Measurements from ENCODE around the gene NAP1L4.

Gene NAP1L4

DNA sequence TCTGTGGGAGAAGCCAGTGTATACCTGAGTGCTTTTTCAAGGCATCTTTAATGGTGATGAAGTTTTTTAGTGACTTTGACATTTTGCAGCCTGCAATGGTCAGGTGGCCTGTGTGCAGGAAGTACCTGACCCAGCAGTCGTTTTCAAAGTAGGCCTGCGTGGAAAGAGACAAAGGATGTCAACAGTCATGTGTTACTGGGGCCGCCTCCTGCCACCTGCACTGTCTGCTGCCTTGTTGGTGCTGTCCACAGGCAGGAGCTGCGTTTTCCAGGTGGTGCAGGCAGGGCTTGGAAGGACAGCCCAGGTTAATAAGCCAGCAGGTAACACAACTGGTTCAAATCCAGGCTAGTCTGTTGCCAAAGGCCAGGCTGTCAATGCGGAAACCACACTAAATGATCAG, 26.5 kb upstream of the NAP1L4 start:
- Mint-ChIP-seq H3K36me3 (ENCODE audit: low read depth) (peaks cover 44% of the 10 kb centered on the region), H3K4me1 (ENCODE audit: low read depth) (peaks cover 53% of the 10 kb centered on the region), H3K9me3 (no peaks in the 10 kb centered on the region), H3K27me3 (ENCODE audit: low read depth) (no peaks in the 10 kb centered on the region), H3K27ac (no peak overlapping the region), H3K4me3 (no peak overlapping the region)

DNA sequence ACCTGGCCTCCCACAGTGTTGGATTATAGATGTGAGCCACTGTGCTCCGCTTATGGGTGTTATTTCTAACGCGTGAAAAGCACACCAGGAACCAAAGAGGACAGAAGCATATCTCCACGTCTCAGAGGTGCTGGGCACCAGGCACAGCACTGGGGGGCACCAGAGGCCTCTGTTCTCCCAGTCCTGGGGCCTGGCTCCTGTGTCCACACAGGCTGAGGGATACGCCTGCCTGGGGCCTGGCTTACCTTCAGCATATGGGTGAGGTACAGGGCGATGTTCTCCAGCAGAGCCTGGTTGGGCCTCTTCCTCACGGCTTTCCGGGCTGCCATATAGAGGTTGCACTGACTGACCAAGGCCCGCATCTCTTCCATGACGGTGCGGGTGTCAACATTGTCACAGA, 24.7 kb upstream of the NAP1L4 start:
- Mint-ChIP-seq H3K27ac (no peak overlapping the region), H3K9me3 (no peaks in the 10 kb centered on the region), H3K36me3 (ENCODE audit: low read depth) (peaks cover 41% of the 10 kb centered on the region), H3K27me3 (ENCODE audit: low read depth) (no peaks in the 10 kb centered on the region), H3K4me1 (ENCODE audit: low read depth) (peaks cover 42% of the 10 kb centered on the region), H3K4me3 (no peak overlapping the region)

DNA sequence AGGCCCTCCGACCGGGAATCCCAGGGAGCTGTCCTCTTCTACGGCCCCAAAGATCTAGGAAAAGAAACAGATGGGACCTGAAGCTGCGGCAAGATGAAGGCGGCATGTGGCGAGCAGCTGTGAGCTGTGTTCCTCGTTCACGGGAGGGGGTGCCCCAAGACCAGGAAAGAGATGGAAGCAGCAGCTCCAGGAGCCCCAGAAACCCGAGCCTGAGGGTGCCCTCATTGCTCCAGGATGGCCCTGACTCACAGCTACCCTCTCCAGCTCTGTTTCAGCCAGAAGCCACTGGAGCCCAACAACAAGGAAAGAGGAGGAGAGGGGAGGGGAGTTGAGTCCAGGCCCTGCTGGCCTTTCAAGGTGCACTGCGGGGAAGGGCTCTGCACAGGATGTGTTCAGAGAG, 23.7 kb upstream of the NAP1L4 start:
- H3K27ac Mint-ChIP-seq, result no peak overlapping the region
- H3K36me3 Mint-ChIP-seq (ENCODE audit: low read depth), result peaks cover 46% of the 10 kb centered on the region
- no peak overlapping the region for H3K4me3 Mint-ChIP-seq

DNA sequence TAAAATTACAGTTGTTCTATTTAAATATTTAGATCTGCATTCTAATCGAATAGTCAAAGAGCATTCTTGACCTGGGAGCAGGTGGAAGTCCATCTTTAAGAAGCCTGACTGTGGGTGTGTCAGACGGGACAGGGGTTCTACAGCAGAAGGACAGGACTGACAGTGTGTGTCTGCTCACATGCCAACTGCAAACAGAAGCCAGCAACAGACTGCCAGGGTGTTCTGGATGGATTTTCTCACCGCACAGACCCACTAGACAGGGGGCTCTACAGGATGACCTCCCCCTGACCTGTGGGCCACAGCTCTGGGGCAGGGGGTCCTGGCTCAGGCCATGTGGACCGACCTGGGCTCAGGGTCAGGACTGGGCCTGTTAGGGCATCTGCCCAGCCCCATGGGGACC, 22.8 kb upstream of the NAP1L4 start:
- peaks cover 43% of the 10 kb centered on the region for H3K36me3 Mint-ChIP-seq (ENCODE audit: low read depth)
- H3K27ac Mint-ChIP-seq, result peak overlapping the region; percentile 89
- peaks cover 39% of the 10 kb centered on the region for H3K4me1 Mint-ChIP-seq (ENCODE audit: low read depth)
- H3K27me3 Mint-ChIP-seq (ENCODE audit: low read depth), result no peaks in the 10 kb centered on the region
- H3K9me3 Mint-ChIP-seq, result no peaks in the 10 kb centered on the region
- peak overlapping the region; percentile 60 for H3K4me3 Mint-ChIP-seq

More for the DNA sequence above, 23.7 kb upstream of the NAP1L4 start:
- Mint-ChIP-seq H3K27me3 (ENCODE audit: low read depth) (no peaks in the 10 kb centered on the region), H3K4me1 (ENCODE audit: low read depth) (peaks cover 40% of the 10 kb centered on the region), H3K9me3 (no peaks in the 10 kb centered on the region)

DNA sequence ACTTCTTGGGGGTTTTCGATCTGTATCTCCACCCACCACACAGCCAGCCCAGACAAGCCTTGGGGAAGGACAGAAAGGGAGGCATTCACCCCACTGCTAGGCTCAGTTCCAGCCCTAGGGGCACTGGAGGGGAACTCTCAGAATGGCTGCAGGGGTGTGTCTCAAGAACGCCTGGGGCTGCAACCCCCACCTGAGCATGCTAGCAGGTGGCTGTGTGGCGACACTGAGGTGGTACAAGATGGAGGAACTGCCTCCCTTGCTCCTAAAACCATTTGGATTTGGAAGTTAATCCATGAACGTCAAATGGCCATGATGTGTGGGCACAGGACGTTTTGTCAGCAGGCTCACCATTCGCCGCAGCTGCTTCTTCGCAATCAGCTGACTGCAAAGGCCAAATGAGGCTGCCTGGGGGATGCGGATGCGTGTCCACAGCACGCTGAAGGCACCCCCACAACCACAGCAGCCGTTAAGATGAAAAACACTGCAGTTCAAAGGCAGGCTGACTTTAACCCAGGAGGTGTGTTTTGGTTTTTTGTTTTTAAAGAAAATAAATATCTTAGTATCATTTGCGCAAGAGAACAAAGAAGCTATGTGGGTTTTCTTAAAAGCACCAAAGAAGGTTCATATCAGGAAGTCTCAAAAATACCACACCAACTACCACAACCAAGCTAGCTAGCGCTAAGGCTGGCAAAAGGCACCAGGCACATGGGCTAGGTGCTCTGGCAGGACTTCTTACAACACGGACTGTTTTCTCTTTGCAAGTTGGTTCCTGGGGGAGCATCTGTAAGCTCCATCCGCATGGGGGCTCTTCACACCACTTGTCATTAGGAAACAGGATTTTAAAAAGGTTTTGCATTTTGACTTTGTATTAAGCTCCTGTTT, 22.2 kb upstream of the NAP1L4 start:
- H3K4me3 Mint-ChIP-seq, result peak overlapping the region; percentile 60
- H3K27me3 Mint-ChIP-seq (ENCODE audit: low read depth), result no peaks in the 10 kb centered on the region
- peak overlapping the region; percentile 89 for H3K27ac Mint-ChIP-seq
- peaks cover 43% of the 10 kb centered on the region for H3K4me1 Mint-ChIP-seq (ENCODE audit: low read depth)
- H3K9me3 Mint-ChIP-seq, result no peaks in the 10 kb centered on the region
- H3K36me3 Mint-ChIP-seq (ENCODE audit: low read depth), result peaks cover 41% of the 10 kb centered on the region

DNA sequence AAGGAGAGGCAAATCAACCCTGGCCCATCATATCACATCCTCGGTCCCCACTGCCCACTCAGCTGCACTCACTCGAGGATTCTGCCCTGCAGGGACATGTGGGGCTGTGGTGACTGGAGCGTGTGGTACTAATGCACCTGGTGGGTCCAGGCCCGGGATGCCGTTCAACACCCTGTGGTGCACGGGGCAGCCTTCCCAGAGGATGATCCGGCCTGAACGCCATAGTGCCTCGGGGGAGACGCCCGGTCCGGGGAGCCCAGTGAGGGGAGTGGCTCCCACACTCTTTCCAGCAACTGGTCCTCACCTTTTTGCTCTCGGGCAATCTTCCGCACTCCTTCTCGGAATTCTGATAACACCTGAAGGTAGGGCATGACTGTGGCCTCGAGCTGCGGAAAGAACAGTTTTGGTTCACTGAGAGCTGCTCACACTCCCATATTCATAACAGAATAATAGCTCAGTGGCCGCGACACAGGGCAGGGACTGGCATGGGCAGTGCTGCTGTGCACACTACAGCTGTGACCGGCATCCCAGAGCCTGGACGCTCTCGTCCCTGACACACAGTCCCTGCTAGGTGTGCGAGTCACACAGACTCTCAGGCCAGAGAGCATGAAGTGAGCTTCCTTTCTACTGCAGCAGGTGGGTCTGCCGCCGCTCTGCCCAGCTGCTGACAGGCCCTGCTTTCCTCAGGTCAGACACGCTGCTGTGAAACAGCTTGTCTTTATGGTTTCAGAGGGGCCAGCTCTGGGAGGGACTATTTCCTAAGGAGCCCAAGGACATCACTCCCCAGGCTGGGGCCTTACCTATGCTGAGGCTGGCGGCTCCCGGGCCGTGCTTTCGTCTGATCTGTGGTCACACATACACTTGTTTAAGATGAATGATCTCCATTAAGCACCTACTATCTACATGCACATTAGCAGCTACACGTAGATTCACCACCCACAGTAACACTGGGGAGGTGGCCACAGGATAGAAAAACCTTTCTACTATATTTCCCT, 20.1 kb upstream of the NAP1L4 start:
- Mint-ChIP-seq H3K4me3 (no peak overlapping the region), H3K27ac (peak overlapping the region; percentile 52), H3K9me3 (no peaks in the 10 kb centered on the region), H3K27me3 (ENCODE audit: low read depth) (no peaks in the 10 kb centered on the region), H3K4me1 (ENCODE audit: low read depth) (peaks cover 42% of the 10 kb centered on the region), H3K36me3 (ENCODE audit: low read depth) (peaks cover 42% of the 10 kb centered on the region)

DNA sequence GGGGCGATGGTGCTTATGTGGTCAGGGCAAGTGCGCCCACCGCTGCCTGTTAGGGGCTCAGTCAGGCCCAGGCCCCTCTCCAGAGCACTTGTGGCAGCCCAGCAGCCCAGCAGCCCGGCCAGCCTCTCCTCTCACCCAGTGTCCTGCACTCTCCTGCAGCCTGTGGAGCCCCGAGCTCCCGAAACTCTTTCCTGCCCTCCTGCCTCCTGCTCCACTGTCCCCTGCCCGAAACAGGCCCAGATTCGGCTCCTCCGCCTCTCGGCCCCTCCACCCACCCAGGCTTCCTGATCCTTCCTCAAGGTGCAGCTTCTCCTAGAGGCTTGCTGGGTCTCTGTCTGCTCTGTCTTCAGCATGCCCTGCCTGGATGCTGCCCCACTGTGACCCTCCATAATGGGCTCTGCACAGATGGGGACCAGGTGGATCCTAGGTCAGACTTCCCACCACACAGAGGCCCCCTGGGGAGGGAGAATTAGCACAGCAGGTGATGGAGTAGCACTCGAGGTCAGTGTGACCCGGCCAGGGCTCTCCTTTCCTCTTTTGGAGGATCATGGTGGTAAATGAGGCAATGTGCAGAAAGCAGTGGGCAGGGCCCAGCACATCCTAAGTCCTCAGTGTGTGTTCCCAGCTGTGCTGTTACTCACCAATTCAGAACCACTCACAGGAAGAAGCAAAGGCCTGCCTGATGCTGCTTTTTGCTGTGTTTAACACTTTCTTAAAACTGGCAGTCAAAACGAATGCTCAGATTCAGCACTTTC, 18.6 kb upstream of the NAP1L4 start:
- peak overlapping the region; percentile 92 for H3K27ac Mint-ChIP-seq
- H3K27me3 Mint-ChIP-seq (ENCODE audit: low read depth), result no peaks in the 10 kb centered on the region
- peaks cover 40% of the 10 kb centered on the region for H3K36me3 Mint-ChIP-seq (ENCODE audit: low read depth)
- H3K4me3 Mint-ChIP-seq, result peak overlapping the region; percentile 34
- no peaks in the 10 kb centered on the region for H3K9me3 Mint-ChIP-seq
- H3K4me1 Mint-ChIP-seq (ENCODE audit: low read depth), result peaks cover 41% of the 10 kb centered on the region

DNA sequence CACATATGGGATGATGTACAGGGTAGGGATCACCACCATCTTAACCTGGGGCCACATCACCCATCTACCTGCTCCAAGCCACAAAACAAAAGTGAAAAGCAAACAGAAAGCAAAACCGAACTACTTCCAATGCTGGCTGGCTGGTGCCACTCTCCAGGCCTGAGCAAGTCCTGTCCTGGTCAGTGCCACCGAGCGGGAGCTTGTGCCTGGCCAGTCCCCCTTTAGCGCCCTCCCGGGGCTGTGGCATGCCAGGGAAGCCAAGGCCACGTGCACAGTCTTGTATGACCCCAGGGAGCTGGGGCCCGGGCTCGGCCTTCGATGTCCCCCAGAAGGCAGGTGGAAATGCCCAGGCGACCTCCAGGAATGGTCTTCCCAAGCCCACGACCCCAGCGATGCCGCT, 17.9 kb upstream of the NAP1L4 start:
- peaks cover 40% of the 10 kb centered on the region for H3K36me3 Mint-ChIP-seq (ENCODE audit: low read depth)
- H3K4me1 Mint-ChIP-seq (ENCODE audit: low read depth), result peaks cover 34% of the 10 kb centered on the region
- H3K27ac Mint-ChIP-seq, result peak overlapping the region; percentile 92
- no peaks in the 10 kb centered on the region for H3K9me3 Mint-ChIP-seq
- H3K27me3 Mint-ChIP-seq (ENCODE audit: low read depth), result no peaks in the 10 kb centered on the region
- peak overlapping the region; percentile 33 for H3K4me3 Mint-ChIP-seq

DNA sequence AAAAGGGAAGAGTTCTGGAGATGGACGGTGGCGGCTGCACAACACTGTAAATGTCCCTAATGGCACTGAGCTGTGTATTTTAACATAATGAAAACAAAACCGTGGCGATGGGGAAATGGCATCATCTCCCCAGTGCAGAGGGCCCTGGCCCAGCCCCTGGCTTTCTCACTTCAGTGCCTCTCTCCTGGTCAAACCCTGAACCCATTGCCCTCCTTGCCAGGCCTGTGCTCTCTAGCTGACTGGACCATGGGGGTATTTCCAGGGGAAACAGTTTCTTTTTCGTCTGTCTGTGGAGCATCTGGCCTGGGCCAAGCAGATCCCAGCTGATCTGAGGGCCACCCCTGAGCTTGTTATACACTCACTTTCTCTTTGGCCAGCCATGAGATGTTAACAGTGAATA, 17.4 kb upstream of the NAP1L4 start:
- Mint-ChIP-seq H3K4me1 (ENCODE audit: low read depth) (peaks cover 29% of the 10 kb centered on the region), H3K4me3 (no peak overlapping the region), H3K27ac (peak overlapping the region; percentile 92), H3K27me3 (ENCODE audit: low read depth) (no peaks in the 10 kb centered on the region), H3K36me3 (ENCODE audit: low read depth) (peaks cover 40% of the 10 kb centered on the region), H3K9me3 (no peaks in the 10 kb centered on the region)

DNA sequence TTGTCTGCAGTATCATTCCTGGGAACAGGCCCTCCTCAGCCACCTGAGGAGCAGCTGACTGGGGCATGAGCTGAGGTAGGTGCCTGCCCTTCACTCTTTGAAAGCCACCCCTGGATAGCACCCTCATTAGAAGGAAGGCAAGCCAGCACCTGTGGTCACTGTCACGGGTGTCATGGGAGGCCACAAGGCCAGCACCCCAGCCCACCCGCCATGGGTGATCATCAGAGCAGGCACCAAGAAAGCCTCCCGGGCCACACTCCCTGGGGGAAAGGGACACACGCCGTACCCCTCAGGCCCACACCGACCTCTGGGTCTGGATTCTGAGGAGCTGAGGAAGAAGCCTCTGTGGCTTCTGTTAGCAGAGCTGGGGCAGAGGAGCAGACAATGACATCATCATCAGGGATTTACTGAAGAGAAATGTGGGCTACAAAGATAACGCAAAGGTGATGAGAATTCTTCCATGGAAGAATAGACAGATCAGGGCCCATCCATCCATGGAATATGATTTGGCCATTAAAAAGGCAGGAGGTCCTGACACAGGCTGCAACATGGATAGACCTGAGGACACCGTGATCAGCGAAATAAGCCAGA, 16.7 kb upstream of the NAP1L4 start:
- Mint-ChIP-seq H3K27me3 (ENCODE audit: low read depth) (no peaks in the 10 kb centered on the region), H3K4me3 (no peak overlapping the region), H3K27ac (peak overlapping the region; percentile 92), H3K9me3 (no peaks in the 10 kb centered on the region), H3K36me3 (ENCODE audit: low read depth) (peaks cover 45% of the 10 kb centered on the region), H3K4me1 (ENCODE audit: low read depth) (peaks cover 23% of the 10 kb centered on the region)

DNA sequence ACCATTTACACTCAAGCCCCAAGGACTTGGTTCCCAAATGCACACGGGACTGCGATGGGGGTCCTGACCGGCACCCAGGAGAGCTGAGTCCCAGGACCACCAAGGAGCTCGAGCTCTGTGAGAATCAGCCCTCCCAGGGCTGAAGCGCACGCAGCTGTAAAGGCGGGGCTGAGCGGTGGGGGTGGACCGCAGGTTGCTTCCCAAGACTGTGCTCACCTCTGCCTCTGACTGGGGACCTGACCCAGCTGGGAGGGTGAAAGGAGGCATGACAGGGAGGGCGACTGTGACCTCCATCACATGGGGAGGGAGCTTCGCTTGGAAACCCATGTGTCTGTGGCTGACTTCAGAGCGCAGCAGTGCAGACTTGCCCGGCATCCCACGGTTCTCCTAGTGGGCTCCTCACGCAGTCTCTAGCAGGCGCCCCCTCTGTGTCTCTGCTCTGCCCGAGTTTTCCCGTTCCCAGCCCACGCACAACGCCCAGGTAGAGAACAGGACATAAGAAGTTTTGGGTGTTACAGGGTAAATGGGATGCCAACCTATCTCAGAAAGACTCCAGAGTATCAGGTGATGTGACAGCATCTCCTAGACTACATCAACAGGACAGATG, 15.4 kb upstream of the NAP1L4 start:
- peaks cover 19% of the 10 kb centered on the region for H3K4me1 Mint-ChIP-seq (ENCODE audit: low read depth)
- peak overlapping the region; percentile 71 for H3K27ac Mint-ChIP-seq
- no peak overlapping the region for H3K4me3 Mint-ChIP-seq
- no peaks in the 10 kb centered on the region for H3K9me3 Mint-ChIP-seq
- no peaks in the 10 kb centered on the region for H3K27me3 Mint-ChIP-seq (ENCODE audit: low read depth)
- H3K36me3 Mint-ChIP-seq (ENCODE audit: low read depth), result peaks cover 52% of the 10 kb centered on the region

DNA sequence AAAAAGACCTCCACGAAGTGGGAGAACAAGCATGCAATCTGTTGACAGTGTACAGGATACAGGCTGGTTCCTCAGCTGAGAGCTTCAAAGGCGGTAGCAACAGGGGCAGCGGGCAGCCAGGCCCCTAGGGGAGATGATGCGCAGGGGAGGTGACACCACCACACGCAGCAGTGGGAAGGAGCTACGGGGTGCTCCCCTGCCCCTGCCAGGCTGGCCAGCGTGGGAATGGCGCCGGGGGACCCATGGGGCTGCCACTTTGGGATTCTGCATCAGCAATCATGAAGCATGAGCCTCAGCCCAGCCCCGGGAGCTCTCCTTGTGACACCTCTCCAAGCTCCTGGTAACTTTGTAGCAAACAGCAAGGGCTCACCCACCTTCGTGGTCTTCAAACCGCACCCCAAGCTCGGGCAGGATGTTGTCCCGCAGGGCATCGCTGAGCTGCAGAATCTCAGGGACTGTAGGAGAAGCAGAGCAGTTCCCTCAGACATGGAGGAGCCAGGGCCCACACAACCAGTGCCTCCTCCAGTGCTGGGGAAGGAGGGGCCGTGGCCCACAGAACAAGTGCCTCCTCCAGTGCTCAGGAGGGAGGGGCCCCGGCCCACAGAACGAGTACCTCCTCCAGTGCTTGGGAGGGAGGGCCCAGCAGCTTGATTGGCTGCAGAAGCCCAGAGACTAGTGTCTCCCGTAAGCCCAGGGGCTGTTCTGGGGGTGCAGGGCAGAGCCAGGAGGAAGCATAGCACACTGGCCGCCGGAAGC, 14.6 kb upstream of the NAP1L4 start:
- no peaks in the 10 kb centered on the region for H3K9me3 Mint-ChIP-seq
- peaks cover 17% of the 10 kb centered on the region for H3K4me1 Mint-ChIP-seq (ENCODE audit: low read depth)
- H3K27ac Mint-ChIP-seq, result no peak overlapping the region
- no peak overlapping the region for H3K4me3 Mint-ChIP-seq
- peaks cover 50% of the 10 kb centered on the region for H3K36me3 Mint-ChIP-seq (ENCODE audit: low read depth)
- no peaks in the 10 kb centered on the region for H3K27me3 Mint-ChIP-seq (ENCODE audit: low read depth)

DNA sequence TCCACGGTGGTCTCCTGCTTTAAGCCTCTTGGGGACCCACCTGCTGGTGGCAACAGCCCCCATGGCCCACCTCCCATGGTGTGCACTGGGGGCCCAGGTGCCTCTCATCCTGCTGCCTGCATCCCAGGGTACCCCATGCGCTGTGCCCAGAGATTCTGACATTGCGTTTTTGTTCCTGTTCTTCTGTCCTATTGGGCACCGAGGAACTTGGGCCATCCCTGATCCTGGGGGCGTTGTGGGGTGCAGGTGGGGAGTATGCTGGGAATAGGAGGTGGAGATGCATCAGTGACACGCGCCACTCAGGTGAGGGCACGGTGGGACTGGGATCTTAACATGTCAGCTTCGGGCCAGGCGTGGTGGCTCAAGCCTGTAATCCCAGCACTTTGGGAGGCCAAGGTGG, 12.4 kb upstream of the NAP1L4 start:
- Mint-ChIP-seq H3K4me3 (no peak overlapping the region), H3K27me3 (ENCODE audit: low read depth) (no peaks in the 10 kb centered on the region), H3K4me1 (ENCODE audit: low read depth) (peaks cover 5% of the 10 kb centered on the region), H3K36me3 (ENCODE audit: low read depth) (peaks cover 52% of the 10 kb centered on the region), H3K27ac (no peak overlapping the region), H3K9me3 (no peaks in the 10 kb centered on the region)

Data from T-helper 1 cell treated with Interleukin-12 subunit alpha and Interleukin-12 subunit beta and Interleukin-4 antibody, amounts not matched to agents 30 μg/mL and 1 μg/mL, for 36 hours (primary cell).